ENCODE data around the gene REM2.
"Not testable (repeated sequence)": the region's sequence is repeated elsewhere in the genome, so short reads cannot be mapped to it uniquely, and the experiment has no call there.

The REM2 gene

DNA sequence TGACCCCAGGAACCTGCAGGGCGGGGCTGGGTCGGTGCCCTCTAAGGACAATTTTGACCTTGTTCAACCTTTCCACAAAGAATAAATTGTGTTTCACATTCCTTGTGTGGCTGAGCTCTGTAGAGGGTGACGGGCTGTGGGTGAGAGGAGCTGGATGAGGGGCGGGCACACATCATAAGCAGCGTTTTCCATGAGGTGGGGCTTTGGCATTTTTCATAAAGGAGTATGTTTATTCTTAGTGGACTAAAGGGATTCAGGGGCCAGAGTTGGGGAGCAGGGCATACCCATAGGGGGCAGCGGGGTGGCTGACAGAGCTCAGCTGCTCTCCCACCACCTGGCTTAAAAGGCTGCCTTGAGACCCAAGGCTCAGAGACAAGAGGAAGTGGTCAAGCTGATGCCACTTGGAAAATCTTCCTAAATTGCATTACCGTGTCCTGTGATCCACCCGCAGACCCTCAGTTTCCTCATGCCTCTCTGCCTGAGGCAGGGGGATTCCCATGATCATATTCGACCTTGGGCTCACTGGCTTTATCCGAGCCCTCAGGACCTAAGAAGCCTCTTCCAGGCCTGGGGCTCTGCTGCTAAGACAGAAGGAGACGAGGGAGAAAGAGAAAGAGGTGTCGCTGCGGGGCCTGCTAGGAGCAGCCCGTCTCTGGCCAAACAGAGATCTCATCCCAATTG is 35.2 kb upstream of the REM2 start:
- in situ Hi-C loops (cut with MboI; ENCODE audit: low sequenced_read_pairs): loop anchor here (10.0 kb wide), 1 partner anchor 283 kb away; no protein-coding TSS in a partner anchor

DNA sequence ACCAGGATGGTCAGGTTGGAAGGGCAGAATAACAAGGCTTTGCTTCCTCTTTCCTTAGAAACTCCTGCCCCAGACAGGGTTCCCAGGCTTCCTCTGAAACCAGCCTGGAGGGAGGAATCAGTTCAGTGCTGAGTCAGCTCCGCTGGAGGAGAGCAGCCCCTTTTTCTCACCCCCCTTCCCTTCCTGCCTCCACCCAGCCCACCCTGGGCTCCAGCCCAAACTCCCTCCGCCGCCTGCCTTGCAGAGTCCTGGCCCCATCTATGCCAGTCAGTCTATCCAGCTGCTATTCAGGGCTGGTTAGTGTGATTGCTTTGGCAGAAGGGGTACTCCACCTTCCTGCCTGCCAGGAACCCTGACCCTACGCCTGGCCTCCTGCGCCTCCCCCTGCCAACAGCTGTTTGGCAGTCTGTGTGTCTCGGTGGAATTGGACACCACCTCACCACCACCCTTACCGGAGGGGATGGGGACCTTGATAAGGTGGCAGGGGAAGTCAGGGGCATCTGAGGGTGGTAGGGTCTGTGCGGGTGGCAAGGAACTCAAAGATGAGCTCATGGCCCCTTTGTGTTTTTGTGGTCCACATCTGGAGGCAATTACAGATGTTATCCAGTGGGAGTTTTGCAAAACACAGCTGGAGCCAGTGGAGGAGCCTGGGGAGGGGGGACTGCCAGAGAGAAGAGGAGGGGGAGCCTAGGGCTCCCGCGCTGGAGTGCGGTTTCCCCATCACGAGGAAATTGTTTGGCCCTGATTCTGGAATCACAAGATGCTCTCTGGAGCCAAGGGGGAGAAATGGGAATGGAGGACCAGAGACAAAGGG is 34.5 kb upstream of the REM2 start:
- in situ Hi-C loops (cut with MboI; ENCODE audit: low sequenced_read_pairs): loop anchor here (10.0 kb wide), 1 partner anchor 284 kb away; no protein-coding TSS in a partner anchor

DNA sequence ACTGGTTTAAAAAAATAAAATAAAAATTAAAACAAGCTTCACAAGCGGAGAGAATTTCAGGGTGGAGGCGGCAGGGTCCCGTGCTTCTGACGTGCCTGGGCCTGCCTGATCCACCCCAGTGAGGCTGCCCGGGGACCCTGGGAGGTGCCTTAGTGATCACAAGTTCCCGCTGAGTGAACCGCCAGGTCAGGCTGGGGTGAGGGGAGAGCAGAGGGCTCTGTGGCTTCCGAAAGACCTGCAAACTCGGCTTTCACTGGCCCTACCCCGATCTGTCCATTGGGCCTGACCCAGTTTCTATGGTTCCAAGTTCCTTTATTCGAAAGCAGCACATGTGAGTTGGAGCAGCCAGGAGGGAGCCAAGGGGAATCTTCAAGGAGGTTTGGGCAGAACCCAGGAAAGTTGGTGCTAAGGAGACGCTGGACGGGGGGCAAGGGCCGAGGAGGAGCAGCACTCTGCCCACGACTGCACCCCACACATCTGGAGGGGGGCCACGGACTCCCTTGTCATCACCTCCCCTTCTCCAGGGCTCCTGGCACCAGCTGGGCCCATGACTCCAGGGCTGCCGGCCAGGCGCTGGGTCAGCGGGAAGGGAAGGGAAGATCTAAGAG is 33.7 kb upstream of the REM2 start:
- in situ Hi-C loops (cut with MboI; ENCODE audit: low sequenced_read_pairs): loop anchor here (10.0 kb wide), 1 partner anchor 285 kb away; no protein-coding TSS in a partner anchor

DNA sequence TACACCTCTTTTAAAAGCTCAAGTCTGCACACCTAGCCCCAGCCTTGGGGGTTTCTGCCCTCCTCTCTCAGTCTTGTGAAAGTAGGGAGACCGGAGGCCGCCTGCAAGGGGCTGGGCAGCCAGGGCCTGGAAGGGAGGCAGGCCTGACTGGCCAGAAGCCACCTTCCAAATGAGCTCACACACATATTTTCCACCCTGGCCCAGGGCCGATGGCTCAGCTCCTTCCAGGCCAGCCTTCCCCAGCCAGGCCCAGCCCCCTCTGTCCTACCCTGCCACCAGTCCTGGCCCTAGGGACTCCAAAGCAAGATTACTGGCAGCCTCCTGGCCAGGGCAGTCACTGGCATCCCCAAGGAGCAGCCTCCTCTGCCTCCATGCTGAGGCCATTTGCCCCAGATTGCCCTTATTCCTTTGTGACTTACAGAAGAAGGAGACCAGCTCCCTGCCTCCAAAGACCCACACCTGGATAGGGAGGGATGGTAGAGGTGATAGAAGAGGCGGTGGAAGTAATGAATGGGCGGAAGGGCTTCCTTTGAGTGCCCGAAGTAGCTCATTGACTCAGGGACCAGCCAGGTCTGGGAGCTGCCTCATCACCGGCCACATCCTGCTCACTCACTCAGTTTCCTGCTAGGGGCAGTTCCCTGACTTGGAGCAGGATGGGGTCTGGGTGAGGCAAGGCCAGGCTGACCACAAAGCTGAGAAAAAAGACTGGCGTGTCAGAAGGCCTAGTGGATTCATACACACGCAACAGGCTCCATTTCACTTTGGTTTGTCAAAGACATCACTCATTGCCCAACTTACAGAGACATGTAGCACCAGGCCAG is 31.9 kb upstream of the REM2 start:
- in situ Hi-C loops (cut with MboI; ENCODE audit: low sequenced_read_pairs): loop anchor here (10.0 kb wide), 1 partner anchor 76 kb away; no protein-coding TSS in a partner anchor

DNA sequence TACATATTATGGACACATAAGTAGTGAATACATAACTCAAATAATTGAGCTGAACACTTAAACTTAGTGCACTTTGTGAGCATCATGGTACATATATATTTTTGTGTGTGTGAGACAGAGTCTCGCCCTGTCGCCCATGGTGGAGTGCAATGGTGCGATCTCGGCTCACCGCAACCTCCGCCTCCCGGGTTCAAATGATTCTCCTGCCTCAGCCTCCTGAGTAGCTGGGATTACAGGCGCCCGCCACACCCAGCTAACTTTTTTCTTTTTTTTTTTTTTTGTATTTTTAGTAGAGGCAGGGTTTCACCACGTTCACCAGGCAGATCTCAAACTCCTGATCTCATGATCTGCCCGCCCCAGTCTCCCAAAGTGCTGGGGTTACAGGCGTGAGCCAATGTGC is 30.8 kb upstream of the REM2 start:
- in situ Hi-C loops (cut with MboI; ENCODE audit: low sequenced_read_pairs): loop anchor here (10.0 kb wide), 1 partner anchor 77 kb away; no protein-coding TSS in a partner anchor

DNA sequence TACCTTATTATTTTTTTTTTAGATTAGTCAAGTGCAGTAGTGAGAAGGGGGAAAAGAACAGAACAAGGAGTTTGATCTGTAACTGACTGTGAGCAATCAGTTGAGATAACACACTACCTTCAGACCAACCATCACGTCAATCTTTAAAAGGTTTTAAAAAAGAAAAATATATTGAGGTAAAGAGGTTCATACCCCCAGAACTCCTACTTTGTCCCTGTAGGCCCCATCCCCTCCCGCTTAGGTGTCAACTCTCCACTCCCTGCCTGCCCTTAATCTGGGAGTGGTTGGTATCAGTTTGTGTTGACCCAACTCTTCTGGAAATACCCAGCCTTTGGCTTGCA is 30.5 kb upstream of the REM2 start:
- in situ Hi-C loops (cut with MboI; ENCODE audit: low sequenced_read_pairs): loop anchor here (10.0 kb wide), 1 partner anchor 78 kb away; no protein-coding TSS in a partner anchor

DNA sequence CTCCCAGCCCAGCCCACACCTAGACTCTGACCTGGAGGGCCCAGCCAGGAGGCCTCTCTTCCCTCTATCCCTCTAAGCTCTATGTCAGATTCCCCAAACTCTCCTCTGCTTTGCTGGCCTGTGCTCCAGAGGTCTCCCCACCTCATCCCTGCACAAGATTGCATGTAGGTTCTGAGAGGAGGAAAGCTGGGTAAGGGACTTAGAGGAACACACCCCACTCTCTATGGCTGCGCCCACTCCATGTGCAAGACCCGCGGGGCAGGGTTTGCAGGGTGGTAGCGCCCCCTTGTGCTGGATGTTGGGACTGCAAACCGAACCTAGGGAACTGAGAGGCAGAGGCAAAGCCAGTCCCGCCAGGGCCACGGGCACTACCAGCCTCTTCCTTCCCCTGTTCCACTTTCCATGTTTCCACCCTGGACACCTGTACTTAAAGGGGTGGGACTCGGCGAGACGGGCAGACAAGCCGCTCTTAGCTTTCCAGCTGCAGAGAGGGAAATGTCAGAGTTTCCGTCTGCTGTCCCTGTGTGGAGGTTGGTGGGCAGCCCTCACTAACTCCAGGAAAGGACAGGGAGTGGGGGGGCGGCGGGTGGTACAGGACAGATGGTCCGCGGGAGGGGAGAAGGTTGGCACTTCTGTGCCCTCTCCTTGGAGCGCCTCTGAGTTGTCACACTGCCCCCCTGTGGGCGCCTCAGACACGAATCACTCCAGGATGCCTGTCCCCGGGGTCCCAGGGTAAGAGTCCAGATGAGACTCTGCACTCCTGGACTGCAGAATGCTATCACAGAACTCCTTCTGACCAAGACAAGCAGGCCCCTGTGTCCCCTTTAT is 29.9 kb upstream of the REM2 start:
- in situ Hi-C loops (cut with MboI; ENCODE audit: low sequenced_read_pairs): loop anchor here (10.0 kb wide), 1 partner anchor 78 kb away; no protein-coding TSS in a partner anchor

DNA sequence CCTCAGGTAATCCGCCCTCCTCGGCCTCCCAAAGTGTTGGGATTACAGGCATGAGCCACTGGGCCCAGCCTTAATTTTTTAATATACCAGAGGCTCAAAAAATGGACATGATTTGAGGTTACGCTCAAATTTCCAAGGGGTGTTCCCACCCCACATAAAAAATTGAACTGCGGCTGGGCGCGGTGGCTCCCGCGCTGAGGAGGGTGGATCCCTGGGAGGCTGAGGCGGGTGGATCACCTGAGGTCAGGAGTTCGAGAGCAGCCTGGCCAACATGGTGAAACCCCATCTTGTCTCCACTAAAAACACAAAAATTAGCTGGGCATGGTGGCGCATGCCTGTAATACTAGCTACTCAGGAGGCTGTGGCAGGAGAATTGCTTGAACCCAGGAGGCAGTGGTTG is 28.7 kb upstream of the REM2 start:
- in situ Hi-C loops (cut with MboI; ENCODE audit: low sequenced_read_pairs): loop anchor here (10.0 kb wide), 1 partner anchor 79 kb away; no protein-coding TSS in a partner anchor

DNA sequence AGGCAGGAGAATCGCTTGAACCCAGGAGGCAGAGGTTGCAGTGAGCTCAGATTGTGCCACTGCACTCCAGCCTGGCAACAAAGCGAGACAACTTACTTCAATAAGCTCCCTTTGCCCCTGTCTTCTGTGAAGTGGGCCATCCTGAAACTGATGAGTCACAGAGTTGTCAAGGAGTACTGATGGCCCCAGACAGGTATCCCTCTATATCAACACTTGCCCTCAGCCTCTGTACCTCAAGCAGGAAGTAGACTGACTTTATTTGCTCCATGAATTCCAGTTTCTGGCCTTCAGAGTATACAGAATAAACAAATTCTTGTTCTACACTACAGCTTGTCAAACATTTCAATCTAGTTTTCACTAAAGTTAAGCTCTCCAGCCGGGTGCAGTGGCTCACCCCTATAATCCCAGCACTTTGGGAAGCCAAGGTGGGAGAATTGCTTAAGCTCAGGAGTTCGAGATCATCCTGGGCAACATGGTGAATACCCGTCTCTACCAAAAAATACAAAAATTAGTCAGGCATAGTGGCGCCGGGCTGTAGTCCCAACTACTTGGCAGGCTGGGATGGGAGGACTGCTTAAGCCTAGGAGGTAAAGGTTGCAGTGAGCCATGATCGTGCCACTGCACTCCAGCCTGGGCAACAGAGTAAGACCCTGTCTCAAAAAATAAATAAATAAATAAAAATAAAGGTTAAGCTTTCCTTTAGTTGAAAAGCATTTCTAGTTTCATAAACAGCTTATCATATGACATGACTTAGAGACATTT is 27.9 kb upstream of the REM2 start:
- in situ Hi-C loops (cut with MboI; ENCODE audit: low sequenced_read_pairs): loop anchor here (5.0 to 10.0 kb wide), 2 partner anchors 38 to 80 kb away; partner anchors contain the start of gene SLC7A7

DNA sequence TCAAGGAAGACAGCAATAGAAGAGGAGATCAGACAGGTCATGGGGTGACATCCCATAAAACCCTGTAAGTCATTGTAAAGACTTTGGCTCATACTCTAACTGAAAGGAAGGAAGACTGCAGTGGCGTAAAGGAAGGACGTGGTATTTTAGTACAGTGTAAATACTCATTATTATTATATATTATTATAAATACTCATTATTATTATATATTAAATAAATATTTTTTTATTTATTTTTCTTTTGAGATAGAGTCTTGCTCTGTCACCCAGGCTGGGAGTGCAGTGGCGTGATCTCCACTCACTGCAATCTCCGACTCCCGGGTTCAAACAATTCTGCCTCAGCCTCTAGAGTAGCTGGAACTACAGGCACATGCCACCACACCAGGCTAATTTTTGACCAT is 26.6 kb upstream of the REM2 start:
- in situ Hi-C loops (cut with MboI; ENCODE audit: low sequenced_read_pairs): loop anchor here (5.0 to 10.0 kb wide), 2 partner anchors 39 to 82 kb away; partner anchors contain the start of gene SLC7A7

DNA sequence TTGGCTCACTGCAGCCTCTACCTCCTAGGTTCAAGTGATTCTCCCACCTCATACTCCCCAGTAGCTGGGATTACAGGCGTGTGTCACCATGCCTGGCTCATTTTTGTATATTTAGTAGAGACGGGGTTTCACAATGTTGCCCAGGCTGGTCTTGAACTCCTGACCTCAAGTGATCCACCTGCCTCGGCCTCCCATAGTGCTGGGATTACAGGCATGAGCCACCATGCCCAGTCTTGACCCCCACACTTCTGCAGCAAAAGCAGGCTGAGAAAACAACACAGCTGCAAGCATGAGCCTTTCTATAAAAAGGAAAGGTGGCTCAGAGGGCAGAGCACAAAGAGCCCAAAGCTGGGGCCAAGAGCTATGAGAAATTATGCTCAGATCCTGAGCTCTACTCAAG is 22.6 kb upstream of the REM2 start:
- in situ Hi-C loops (cut with MboI; ENCODE audit: low sequenced_read_pairs): not testable (repeated sequence)

DNA sequence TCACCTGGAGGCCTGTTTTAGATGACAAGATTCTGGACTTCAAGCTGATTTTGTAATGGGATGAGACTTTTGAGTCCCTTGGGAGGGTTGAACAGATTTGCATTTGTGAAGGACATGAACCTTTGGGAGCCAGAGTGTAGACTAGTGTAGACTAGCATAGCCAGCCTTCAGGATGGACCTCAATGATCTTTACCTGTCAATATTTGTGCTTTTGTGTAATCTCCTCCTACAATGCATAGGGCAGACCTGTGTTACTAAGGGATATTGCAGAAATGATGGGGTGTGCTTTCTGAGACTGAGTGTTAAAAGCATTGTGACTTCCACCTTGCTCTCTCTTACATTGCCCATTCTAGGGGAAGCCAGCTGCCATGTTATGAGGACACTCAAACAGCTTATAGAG is 21.4 kb upstream of the REM2 start:
- in situ Hi-C loops (cut with MboI; ENCODE audit: low sequenced_read_pairs): no loop called here

DNA sequence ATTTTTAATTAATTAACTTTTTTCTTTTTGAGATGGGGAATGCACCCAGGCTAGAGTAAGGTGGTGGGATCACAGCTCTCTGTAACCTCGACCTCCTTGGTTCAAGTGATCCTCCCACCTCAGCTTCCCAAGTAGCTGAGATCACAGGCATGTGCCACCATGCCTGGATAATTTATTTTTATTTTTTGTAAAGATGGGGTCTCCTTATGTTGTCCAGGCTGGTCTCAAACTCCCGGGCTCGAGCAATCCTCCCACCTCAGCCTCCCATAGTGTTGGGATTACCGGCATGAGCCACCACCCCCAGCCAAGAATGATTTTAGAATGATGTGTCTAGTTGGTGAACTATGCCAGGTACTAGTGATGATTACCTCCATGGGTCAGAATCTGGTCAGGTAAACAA is 18.0 kb upstream of the REM2 start:
- in situ Hi-C loops (cut with MboI; ENCODE audit: low sequenced_read_pairs): no loop called here

DNA sequence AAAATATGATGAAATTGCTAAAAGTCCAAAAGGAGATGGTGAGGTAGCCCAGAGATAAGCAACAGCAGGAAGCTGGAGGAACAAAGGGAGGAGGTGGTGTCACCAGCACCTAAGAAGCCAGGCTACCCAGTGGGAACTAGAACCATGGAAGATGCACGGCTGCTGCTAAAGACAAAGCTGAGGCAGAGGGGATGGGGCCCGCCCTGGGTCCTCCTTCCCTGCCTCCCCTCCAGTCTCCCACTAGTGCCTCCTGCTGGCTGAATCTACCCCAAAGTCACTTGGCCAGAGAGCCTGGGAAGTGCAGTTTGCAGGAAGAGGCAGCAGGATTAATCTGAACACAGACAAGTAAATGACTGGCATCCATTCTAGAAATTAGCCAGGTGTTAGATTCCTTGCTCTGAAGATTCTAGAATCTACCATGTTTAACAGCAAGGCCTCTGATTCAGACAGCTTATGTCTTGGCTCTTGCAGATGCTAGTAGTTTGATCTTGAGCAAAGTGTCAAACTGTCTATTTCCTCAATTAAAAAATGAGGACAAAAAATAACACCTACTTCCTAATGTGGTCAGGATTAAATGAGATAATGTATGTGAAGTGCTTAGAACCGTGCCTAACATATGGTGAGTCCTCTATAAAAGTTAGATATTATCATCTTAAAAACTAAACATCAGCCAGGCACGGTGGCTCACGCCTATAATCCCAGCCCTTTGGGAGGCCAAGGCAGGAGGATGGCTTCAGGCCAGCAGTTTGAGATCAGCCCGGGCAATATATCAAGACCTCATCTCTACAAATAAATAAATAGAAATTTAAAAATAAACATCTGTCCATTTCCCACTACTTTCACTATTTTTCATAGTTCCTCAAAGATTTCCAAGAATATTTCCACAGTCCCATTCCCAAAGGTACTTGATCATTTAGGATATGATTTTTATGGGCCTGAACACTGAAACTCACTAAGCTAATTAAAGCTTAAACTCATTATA is 17.3 kb upstream of the REM2 start:
- in situ Hi-C loops (cut with MboI; ENCODE audit: low sequenced_read_pairs): no loop called here

DNA sequence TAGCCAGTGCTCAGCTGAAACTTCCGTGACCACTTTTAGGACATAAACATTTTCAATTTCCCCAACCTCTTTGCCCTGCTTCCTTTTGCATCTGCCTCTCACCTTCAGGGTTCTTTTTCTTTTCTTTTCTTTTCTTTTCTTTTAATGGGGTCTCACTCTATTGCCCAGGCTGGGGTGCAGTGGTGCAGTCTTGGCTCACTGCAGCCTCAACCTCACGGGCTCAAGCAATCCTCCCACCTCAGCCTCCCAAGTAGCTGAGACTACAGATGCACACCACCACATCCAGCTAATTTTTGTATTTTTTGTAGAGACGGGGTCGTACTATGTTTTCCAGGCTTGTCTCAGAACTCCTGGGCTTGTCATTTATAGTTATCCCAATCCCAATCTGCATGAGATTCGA is 16.1 kb upstream of the REM2 start:
- in situ Hi-C loops (cut with MboI; ENCODE audit: low sequenced_read_pairs): no loop called here

DNA sequence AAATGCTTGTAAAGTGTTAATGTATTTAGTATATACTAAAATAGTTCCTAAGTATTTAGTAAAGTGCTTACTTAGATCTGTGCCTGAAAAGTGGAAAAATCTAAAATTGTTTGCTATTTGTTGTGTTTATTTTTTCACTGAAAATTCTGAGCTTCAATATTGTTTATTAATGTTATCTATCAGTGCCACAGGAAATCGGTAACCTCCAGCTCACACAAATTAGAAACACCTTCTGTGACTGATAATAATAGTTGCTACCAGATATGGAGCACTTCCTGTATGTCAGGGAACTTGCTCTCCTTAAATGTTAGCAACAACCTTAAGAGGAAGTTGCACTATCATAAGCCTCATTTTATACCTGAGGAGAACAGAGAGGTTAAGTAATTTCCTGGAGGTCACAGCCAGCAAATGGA is 12.2 kb upstream of the REM2 start:
- in situ Hi-C loops (cut with MboI; ENCODE audit: low sequenced_read_pairs): no loop called here

DNA sequence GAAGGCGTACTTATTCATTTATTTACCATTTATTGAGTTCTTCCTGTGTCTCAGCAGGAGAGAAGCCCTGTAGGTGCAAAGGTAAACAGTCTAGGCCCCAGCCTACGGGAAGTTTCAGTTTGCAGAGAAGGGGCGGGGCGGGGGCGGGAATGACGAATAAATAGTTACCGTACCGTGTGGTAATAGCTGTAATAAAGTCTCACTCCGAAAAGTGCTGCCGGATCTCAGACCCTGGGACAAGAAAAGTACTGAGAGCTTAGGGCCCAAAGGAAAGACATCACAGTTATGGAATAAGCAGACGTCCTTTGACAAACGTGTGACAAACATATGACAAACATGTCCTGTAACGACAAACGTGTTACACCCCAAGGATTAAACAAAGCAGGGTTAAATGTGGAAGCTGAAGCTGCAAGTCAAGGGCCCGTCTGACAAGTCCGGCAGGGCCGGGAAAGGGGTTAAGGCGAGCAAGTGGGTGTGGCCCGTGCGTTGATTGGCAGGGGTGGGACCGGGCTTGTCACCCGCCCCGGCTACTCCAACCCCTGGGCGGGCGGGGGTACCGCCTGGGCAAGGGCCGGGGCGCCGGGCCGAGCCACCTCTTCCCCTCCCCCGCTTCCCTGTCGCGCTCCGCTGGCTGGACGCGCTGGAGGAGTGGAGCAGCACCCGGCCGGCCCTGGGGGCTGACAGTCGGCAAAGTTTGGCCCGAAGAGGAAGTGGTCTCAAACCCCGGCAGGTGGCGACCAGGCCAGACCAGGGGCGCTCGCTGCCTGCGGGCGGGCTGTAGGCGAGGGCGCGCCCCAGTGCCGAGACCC is 11.6 kb upstream of the REM2 start, which contains the start of gene LRP10:
Gene LRP10 (plus strand): TSS at position 517 of the 809 bp plus-strand sequence. CDS start 564 bp downstream, outside the sequence.
- in situ Hi-C loops (cut with MboI; ENCODE audit: low sequenced_read_pairs): no loop called here
